H1 (cell line): ENCODE data around the gene CHST12. TPM values are rescaled to one million over a fixed set of nuclear protein-coding genes. Genes with fewer than 3 reads are reported as not detected.

ENCODE experiments used
- HDAC6 ChIP-seq: IDR thresholded peaks from one replicate; pipeline ENCODE4 v1.7.1; 2012; ENCODE audit warnings: low read depth, mild to moderate bottlenecking, inconsistent platforms, low read length, moderate library complexity
- polyA plus RNA-seq, 7 experiments: library from polyadenylated mRNA; depleted of rRNA in 3 of 7; stranded (reverse) in 5 of 7; unstranded in 2 of 7; fragments of >200 nt in 5 of 7; fragments of 200-250 nt in 2 of 7; gene quantifications; 1 replicate in 5 of 7; 2 replicates in 1 of 7; 4 replicates in 1 of 7; pipeline versions ENCODE4 v1.2.1 to v1.2.3, GENCODE V29; 2011 to 2013; ENCODE audit warnings: missing spikeins in 2 of 7, mixed read lengths in 2 of 7
- total RNA-seq: library from RNA; stranded (reverse); fragmentation: NEBNext Ultra II Directional; extraction: Animal tissue kit (Norgen Biotek cat#: 25700); gene quantifications from 2 replicates; pipeline ENCODE4 v1.2.1, GENCODE V29; 2021

Gene CHST12
- total and polyA plus RNA-seq, 2 of the 8 experiments (the other 6 are each of a cell fraction or from before 2014, with no cell fraction given), result 13.4 to 24.1 TPM

GRCh38 chr7:2479276-2480069 is 76.1 kb downstream of the CHST12 start (continued):
- no peak for TF ChIP-seq HDAC6
- TF ChIP-seq, all 59 proteins: peak for 0
